Endodermal cell (in vitro differentiated cells): ENCODE results near the gene SH2D1A. TPM values are rescaled to one million over a fixed set of nuclear protein-coding genes. Genes with fewer than 3 reads are reported as not detected.

Experiments used
- DNase-seq: peaks from one replicate; pipeline ENCODE4 v3.0.0-alpha.2; 2017
- H3K27ac ChIP-seq: 2 replicates; pipeline ENCODE4 v1.5.1; 2013; ENCODE audit warnings: mild to moderate bottlenecking, low read depth, low read length, moderate library complexity
- H3K27me3 ChIP-seq: 2 replicates; pipeline ENCODE4 v1.6.1; 2013; ENCODE audit warnings: mild to moderate bottlenecking, low read length, moderate library complexity; ENCODE audit not compliant: insufficient read depth, control insufficient read depth, poor library complexity, severe bottlenecking
- H3K36me3 ChIP-seq: 2 replicates; pipeline ENCODE4 v1.7.0; 2013; ENCODE audit warnings: mild to moderate bottlenecking, low read length, moderate library complexity; ENCODE audit not compliant: control insufficient read depth, insufficient read depth
- H3K4me1 ChIP-seq: one replicate; pipeline ENCODE4 v1.7.0; 2013; ENCODE audit warnings: low read length; ENCODE audit not compliant: control insufficient read depth, insufficient read depth
- H3K4me3 ChIP-seq: 2 replicates; pipeline ENCODE4 v1.5.1; 2013; ENCODE audit warnings: mild to moderate bottlenecking, low read length, moderate library complexity
- H3K9ac ChIP-seq: 2 replicates; pipeline ENCODE4 v1.6.1; 2013; ENCODE audit warnings: mild to moderate bottlenecking, low read length, moderate library complexity; ENCODE audit not compliant: poor library complexity, severe bottlenecking; ENCODE audit errors: extremely low read depth
- H3K9me3 ChIP-seq: 2 replicates; pipeline ENCODE4 v1.6.1; 2013; ENCODE audit warnings: mild to moderate bottlenecking, low read length, moderate library complexity; ENCODE audit not compliant: control insufficient read depth
- H3K27ac Mint-ChIP-seq: 2 replicates; pipeline ENCODE4 v1.8.0; 2020; ENCODE audit warnings: mixed read lengths
- H3K27me3 Mint-ChIP-seq: 2 replicates; pipeline ENCODE4 v1.8.0; 2021; ENCODE audit warnings: mild to moderate bottlenecking, mixed read lengths; ENCODE audit not compliant: insufficient read depth
- H3K36me3 Mint-ChIP-seq: 2 replicates; pipeline ENCODE4 v1.8.0; 2020; ENCODE audit warnings: low read depth, mixed read lengths
- H3K4me1 Mint-ChIP-seq: 2 replicates; pipeline ENCODE4 v1.8.0; 2020; ENCODE audit warnings: mixed read lengths
- H3K4me3 Mint-ChIP-seq: 2 replicates; pipeline ENCODE4 v1.8.0; 2020; ENCODE audit warnings: mild to moderate bottlenecking, moderate library complexity, mixed read lengths
- H3K9me3 Mint-ChIP-seq: 2 replicates; pipeline ENCODE4 v1.8.0; 2020; ENCODE audit warnings: mild to moderate bottlenecking, mixed read lengths
- WGBS, 2 experiments: methylation state at CpG; one replicate each; pipeline versions ENCODE4 v1.1.5 to v1.1.7; 2013; ENCODE audit warnings: missing lambda C conversion rate in 2 of 2, mixed read lengths in 1 of 2; ENCODE audit not compliant: insufficient coverage in 1 of 2, insufficient read length in 1 of 2; 5-methylcytosine and 5-hydroxymethylcytosine counted together
- total RNA-seq, 2 donors: library from RNA; stranded (reverse); fragmentation: NEBNext Ultra II Directional in 1 of 2; extraction: Animal tissue kit (Norgen Biotek cat#: 25700) in 1 of 2; gene quantifications; 2 replicates in 1 of 2; 3 replicates in 1 of 2; pipeline ENCODE4 v1.2.1, GENCODE V29; 2021
- TF ChIP-seq, protein P1 (sequence below): fragments of 200-600 bp; sonication (generic); conservative IDR thresholded peaks from 2 replicates; pipeline ENCODE4 v1.5.0; 2021; ENCODE audit warnings: antibody characterized with exemption, mild to moderate bottlenecking

Gene SH2D1A
- total RNA-seq, 2 donors from 2014 or later = not detected

DNA sequence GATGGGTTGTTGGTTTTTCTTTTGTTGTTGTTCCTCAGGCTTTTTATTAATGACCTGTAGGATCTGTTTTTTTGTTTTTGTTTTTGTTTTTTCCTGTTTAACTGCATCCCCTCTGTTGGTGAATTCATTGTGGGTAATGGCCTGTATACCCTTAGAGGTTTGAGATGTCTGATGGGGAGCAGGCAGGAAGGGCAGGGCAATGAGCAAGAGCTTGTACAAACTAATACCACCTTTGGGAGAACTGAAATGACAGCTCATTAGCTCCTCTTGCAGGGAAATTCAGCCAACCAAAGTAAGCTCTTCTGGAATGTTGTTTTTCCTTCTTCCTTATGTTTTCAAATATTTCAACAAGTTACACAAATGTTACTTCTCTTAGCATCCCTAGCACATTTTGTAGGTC lies 23.4 kb downstream of the SH2D1A start:
- H3K27me3 Mint-ChIP-seq = no peaks in the 10 kb centered on the region
- Histone ChIP-seq H3K27me3 (no peaks in the 10 kb centered on the region), H3K9me3 (no peaks in the 10 kb centered on the region), H3K4me3 (no peak overlapping the region), H3K4me1 (no peaks in the 10 kb centered on the region), H3K36me3 (no peaks in the 10 kb centered on the region), H3K9ac (no peak overlapping the region), H3K27ac (no peak overlapping the region)
- H3K27ac Mint-ChIP-seq = no peak overlapping the region
- no peaks in the 10 kb centered on the region for H3K9me3 Mint-ChIP-seq
- no peak for DNase-seq
- TF ChIP-seq, protein P1, sequence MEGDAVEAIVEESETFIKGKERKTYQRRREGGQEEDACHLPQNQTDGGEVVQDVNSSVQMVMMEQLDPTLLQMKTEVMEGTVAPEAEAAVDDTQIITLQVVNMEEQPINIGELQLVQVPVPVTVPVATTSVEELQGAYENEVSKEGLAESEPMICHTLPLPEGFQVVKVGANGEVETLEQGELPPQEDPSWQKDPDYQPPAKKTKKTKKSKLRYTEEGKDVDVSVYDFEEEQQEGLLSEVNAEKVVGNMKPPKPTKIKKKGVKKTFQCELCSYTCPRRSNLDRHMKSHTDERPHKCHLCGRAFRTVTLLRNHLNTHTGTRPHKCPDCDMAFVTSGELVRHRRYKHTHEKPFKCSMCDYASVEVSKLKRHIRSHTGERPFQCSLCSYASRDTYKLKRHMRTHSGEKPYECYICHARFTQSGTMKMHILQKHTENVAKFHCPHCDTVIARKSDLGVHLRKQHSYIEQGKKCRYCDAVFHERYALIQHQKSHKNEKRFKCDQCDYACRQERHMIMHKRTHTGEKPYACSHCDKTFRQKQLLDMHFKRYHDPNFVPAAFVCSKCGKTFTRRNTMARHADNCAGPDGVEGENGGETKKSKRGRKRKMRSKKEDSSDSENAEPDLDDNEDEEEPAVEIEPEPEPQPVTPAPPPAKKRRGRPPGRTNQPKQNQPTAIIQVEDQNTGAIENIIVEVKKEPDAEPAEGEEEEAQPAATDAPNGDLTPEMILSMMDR = no peak
- H3K4me1 Mint-ChIP-seq = peaks cover 8% of the 10 kb centered on the region
- no peaks in the 10 kb centered on the region for H3K36me3 Mint-ChIP-seq
- H3K4me3 Mint-ChIP-seq = no peak overlapping the region

DNA sequence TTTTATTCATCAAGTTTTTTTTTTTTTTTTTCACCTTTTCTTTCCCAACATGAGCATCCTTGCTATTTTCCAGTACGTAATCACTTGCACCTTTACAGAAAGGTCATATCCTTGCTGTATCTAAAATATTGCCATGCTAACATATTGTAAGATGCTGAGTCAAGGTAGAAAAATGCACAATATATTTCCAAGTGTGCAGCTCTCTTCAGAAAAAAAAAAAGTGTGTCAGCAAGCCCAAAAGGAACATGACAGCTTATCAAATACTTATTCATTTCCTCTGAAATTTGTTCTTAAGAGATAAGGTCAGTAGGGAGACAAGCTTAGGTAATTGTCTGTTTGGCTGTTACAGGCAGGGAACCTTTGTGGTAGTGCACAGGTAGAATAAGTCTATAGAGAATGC lies 27.0 kb downstream of the SH2D1A start:
- Mint-ChIP-seq H3K27me3 (no peaks in the 10 kb centered on the region), H3K27ac (no peak overlapping the region), H3K36me3 (no peaks in the 10 kb centered on the region), H3K4me3 (no peak overlapping the region), H3K9me3 (no peaks in the 10 kb centered on the region), H3K4me1 (peaks cover 8% of the 10 kb centered on the region)
- Histone ChIP-seq H3K4me3 (no peak overlapping the region), H3K9me3 (no peaks in the 10 kb centered on the region), H3K9ac (no peak overlapping the region), H3K4me1 (no peaks in the 10 kb centered on the region), H3K27ac (no peak overlapping the region), H3K27me3 (no peaks in the 10 kb centered on the region), H3K36me3 (no peaks in the 10 kb centered on the region)
- TF ChIP-seq, protein P1 = no peak
- no peak for DNase-seq
- WGBS, 2 experiments = 100% methylated on average over 1 of the region's 1 CpG; no CpG with 5 or more reads in 1 of the 2 experiments

DNA sequence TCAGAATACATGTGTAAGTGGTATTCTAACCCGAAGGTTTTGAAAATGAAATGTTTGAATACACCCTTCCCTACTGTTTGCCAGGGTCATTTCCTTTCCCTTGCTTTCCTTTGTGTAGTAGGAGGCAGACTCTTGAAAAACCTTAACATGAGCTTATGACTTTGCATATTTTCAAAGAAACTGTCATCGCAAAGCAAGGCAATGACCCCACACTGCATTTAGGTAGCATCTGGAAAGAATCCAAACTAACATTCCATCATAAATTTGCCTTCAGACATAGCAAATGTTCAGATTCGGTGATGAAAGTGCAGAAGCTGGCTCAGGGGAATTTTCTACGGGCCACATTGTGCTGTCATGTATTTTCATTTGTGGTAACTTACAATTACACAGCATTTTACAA lies 32.3 kb downstream of the SH2D1A start:
- no peak for DNase-seq
- Histone ChIP-seq H3K27me3 (no peaks in the 10 kb centered on the region), H3K36me3 (no peaks in the 10 kb centered on the region), H3K4me3 (no peak overlapping the region), H3K27ac (no peak overlapping the region), H3K4me1 (no peaks in the 10 kb centered on the region), H3K9me3 (no peaks in the 10 kb centered on the region), H3K9ac (no peak overlapping the region)
- whole genome bisulfite sequencing, 2 experiments = 93% methylated on average over 4 of the region's 4 CpGs; no CpG with 5 or more reads in 1 of the 2 experiments
- H3K36me3 Mint-ChIP-seq = no peaks in the 10 kb centered on the region
- no peak overlapping the region for H3K27ac Mint-ChIP-seq
- H3K4me3 Mint-ChIP-seq = no peak overlapping the region
- TF ChIP-seq, protein P1 = no peak
- H3K4me1 Mint-ChIP-seq = peaks cover 1% of the 10 kb centered on the region
- H3K9me3 Mint-ChIP-seq = no peaks in the 10 kb centered on the region
- H3K27me3 Mint-ChIP-seq = no peaks in the 10 kb centered on the region
